ENCODE results near the gene DISP3.

The DISP3 gene

GRCh38 chr1:11558871-11559590 is 80.1 kb downstream of the DISP3 start:
- no peak overlapping the region for H3K4me3 ChIP-seq (ENCODE audit: insufficient read length, low read depth)
- H3K4me1 ChIP-seq (ENCODE audit: insufficient read depth, insufficient read length), result peaks cover 5% of the 10 kb centered on the region
- H3K36me3 ChIP-seq (ENCODE audit: insufficient read depth, insufficient read length, low read length), result no peaks in the 10 kb centered on the region
- H3K9ac ChIP-seq (ENCODE audit: insufficient read length, low read depth), result no peak overlapping the region
- no peak for DNase-seq (ENCODE audit: low read depth, low spot score)
- H3K27me3 ChIP-seq (ENCODE audit: insufficient read depth, insufficient read length), result no peaks in the 10 kb centered on the region
- TF ChIP-seq ZNF274 (IDR thresholded peaks at IDR 0.05; ENCODE audit: low read depth, low read length) (no peak), YY1 (IDR thresholded peaks at IDR 0.05; ENCODE audit: insufficient read depth, insufficient read length) (no peak), SUZ12 (IDR thresholded peaks at IDR 0.05; ENCODE audit: extremely low read depth, insufficient read depth, insufficient read length) (no peak)
- no peaks in the 10 kb centered on the region for H3K9me3 ChIP-seq (ENCODE audit: insufficient read depth, low read length)

DNA sequence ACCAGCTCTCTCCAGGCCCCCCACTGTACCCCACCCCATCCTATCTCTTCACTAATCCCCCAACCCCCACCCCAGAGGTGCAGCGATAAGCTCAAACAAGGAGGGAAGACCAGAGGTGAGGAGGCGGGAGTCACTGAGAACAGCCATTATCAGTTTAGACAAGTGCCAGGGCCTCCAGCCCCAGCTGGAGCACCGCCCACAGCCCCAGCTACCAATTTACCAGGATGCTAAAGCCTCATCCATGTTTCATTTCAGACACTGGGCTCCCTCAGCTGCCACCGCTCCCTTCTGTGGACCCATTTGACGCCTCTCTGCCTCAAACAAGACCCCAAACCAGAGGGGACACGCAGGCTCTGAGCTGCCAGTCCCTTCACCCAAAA is 80.6 kb downstream of the DISP3 start:
- H3K9me3 ChIP-seq (ENCODE audit: insufficient read depth, low read length), result no peaks in the 10 kb centered on the region
- peaks cover 8% of the 10 kb centered on the region for H3K4me1 ChIP-seq (ENCODE audit: insufficient read depth, insufficient read length)
- no peak for DNase-seq (ENCODE audit: low read depth, low spot score)
- H3K9ac ChIP-seq (ENCODE audit: insufficient read length, low read depth), result no peak overlapping the region
- TF ChIP-seq SUZ12 (IDR thresholded peaks at IDR 0.05; ENCODE audit: extremely low read depth, insufficient read depth, insufficient read length), result no peak
- TF ChIP-seq ZNF274 (IDR thresholded peaks at IDR 0.05; ENCODE audit: low read depth, low read length), result no peak
- no peak for TF ChIP-seq YY1 (IDR thresholded peaks at IDR 0.05; ENCODE audit: insufficient read depth, insufficient read length)
- H3K4me3 ChIP-seq (ENCODE audit: insufficient read length, low read depth), result no peak overlapping the region
- H3K27me3 ChIP-seq (ENCODE audit: insufficient read depth, insufficient read length), result no peaks in the 10 kb centered on the region
- H3K36me3 ChIP-seq (ENCODE audit: insufficient read depth, insufficient read length, low read length), result no peaks in the 10 kb centered on the region

DNA sequence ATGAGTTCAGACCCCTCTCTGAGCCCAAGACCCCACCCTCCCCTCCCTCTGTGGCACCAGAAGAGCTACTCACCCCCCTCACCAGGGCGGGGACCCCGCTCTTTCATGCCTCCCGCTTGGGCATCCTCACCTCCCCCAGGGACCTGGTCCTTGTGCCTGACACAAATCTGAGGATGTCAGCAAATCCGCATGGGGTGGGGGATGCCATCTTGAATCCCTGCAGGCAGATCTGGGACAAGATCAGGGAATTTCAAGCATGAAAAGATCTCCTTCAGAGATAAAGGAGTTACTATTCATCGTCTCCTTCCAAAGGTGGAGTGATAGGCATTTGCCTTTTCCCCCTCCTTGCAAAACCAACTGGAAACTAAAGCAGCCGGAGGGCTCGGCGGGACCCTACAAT is 81.1 kb downstream of the DISP3 start:
- H3K4me3 ChIP-seq (ENCODE audit: insufficient read length, low read depth), result no peak overlapping the region
- no peaks in the 10 kb centered on the region for H3K36me3 ChIP-seq (ENCODE audit: insufficient read depth, insufficient read length, low read length)
- H3K9ac ChIP-seq (ENCODE audit: insufficient read length, low read depth), result no peak overlapping the region
- no peaks in the 10 kb centered on the region for H3K9me3 ChIP-seq (ENCODE audit: insufficient read depth, low read length)
- TF ChIP-seq SUZ12 (IDR thresholded peaks at IDR 0.05; ENCODE audit: extremely low read depth, insufficient read depth, insufficient read length) (no peak), YY1 (IDR thresholded peaks at IDR 0.05; ENCODE audit: insufficient read depth, insufficient read length) (no peak), ZNF274 (IDR thresholded peaks at IDR 0.05; ENCODE audit: low read depth, low read length) (no peak)
- no peaks in the 10 kb centered on the region for H3K27me3 ChIP-seq (ENCODE audit: insufficient read depth, insufficient read length)
- DNase-seq (ENCODE audit: low read depth, low spot score), result no peak
- H3K4me1 ChIP-seq (ENCODE audit: insufficient read depth, insufficient read length), result peaks cover 11% of the 10 kb centered on the region

DNA sequence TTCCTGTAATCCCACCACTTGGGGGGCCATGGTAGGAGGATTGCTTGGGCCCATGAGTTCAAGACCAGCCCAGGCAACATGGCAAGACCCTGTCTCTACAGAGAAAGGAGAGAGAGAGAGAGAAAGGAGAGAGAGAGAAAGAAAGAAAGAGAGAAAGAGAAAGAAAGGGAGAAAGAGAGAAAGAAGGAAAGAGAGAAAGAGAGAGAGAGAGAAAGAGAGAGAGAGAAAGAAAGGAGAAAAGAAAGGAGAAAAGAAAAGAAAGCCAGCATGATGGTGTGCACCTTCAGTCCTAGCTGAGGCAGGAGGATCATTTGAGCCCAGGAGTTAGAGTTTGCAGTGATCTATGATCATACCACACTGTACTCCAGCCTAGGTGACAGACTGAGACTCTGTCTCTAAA is 82.8 kb downstream of the DISP3 start:
- TF ChIP-seq ZNF274 (IDR thresholded peaks at IDR 0.05; ENCODE audit: low read depth, low read length) (no peak), YY1 (IDR thresholded peaks at IDR 0.05; ENCODE audit: insufficient read depth, insufficient read length) (no peak), SUZ12 (IDR thresholded peaks at IDR 0.05; ENCODE audit: extremely low read depth, insufficient read depth, insufficient read length) (no peak)
- Histone ChIP-seq H3K9me3 (ENCODE audit: insufficient read depth, low read length) (no peaks in the 10 kb centered on the region), H3K9ac (ENCODE audit: insufficient read length, low read depth) (no peak overlapping the region), H3K27me3 (ENCODE audit: insufficient read depth, insufficient read length) (no peaks in the 10 kb centered on the region), H3K4me1 (ENCODE audit: insufficient read depth, insufficient read length) (peaks cover 21% of the 10 kb centered on the region), H3K4me3 (ENCODE audit: insufficient read length, low read depth) (no peak overlapping the region), H3K36me3 (ENCODE audit: insufficient read depth, insufficient read length, low read length) (no peaks in the 10 kb centered on the region)
- DNase-seq (ENCODE audit: low read depth, low spot score), result no peak

- peaks cover 23% of the 10 kb centered on the region for H3K4me1 ChIP-seq (ENCODE audit: insufficient read depth, insufficient read length)
- no peak for TF ChIP-seq YY1 (IDR thresholded peaks at IDR 0.05; ENCODE audit: insufficient read depth, insufficient read length)
- TF ChIP-seq SUZ12 (IDR thresholded peaks at IDR 0.05; ENCODE audit: extremely low read depth, insufficient read depth, insufficient read length), result no peak
- TF ChIP-seq ZNF274 (IDR thresholded peaks at IDR 0.05; ENCODE audit: low read depth, low read length), result no peak
- no peaks in the 10 kb centered on the region for H3K27me3 ChIP-seq (ENCODE audit: insufficient read depth, insufficient read length)
- H3K36me3 ChIP-seq (ENCODE audit: insufficient read depth, insufficient read length, low read length), result no peaks in the 10 kb centered on the region
- H3K9ac ChIP-seq (ENCODE audit: insufficient read length, low read depth), result no peak overlapping the region
- H3K4me3 ChIP-seq (ENCODE audit: insufficient read length, low read depth), result no peak overlapping the region
- DNase-seq (ENCODE audit: low read depth, low spot score), result no peak
- H3K9me3 ChIP-seq (ENCODE audit: insufficient read depth, low read length), result no peaks in the 10 kb centered on the region
Measured at GRCh38 chr1:11562664-11563063, 83.7 kb downstream of the DISP3 start.

DNA sequence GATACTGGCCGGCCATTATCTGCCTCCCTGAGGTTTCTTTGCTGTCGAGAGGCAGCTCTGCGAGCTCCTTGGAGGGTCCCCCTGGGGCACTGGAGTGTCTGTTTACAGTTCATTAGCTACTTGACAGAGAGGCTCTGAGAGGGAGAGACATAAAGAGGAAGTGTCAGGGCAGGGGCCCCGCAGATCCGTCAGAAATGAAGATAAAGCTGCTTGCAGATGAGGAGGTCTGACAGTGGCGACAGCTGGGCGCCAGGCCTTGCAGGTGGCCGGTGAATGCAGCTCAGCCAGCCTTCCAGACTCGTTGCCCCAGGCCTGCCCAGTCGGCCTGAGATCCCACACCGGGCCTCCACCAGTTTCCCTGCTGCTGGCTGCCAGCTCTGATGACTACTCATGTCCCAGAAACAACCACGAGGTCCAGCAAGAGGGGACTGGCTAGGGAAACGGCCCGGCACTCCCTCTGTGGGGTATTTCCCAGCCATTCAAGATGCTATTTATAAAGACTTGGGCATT is 84.7 kb downstream of the DISP3 start:
- no peaks in the 10 kb centered on the region for H3K36me3 ChIP-seq (ENCODE audit: insufficient read depth, insufficient read length, low read length)
- H3K4me3 ChIP-seq (ENCODE audit: insufficient read length, low read depth), result no peak overlapping the region
- H3K9me3 ChIP-seq (ENCODE audit: insufficient read depth, low read length), result no peaks in the 10 kb centered on the region
- no peak for TF ChIP-seq YY1 (IDR thresholded peaks at IDR 0.05; ENCODE audit: insufficient read depth, insufficient read length)
- TF ChIP-seq ZNF274 (IDR thresholded peaks at IDR 0.05; ENCODE audit: low read depth, low read length), result no peak
- TF ChIP-seq SUZ12 (IDR thresholded peaks at IDR 0.05; ENCODE audit: extremely low read depth, insufficient read depth, insufficient read length), result no peak
- H3K27me3 ChIP-seq (ENCODE audit: insufficient read depth, insufficient read length), result no peaks in the 10 kb centered on the region
- DNase-seq (ENCODE audit: low read depth, low spot score), result no peak
- H3K9ac ChIP-seq (ENCODE audit: insufficient read length, low read depth), result no peak overlapping the region
- H3K4me1 ChIP-seq (ENCODE audit: insufficient read depth, insufficient read length), result peaks cover 23% of the 10 kb centered on the region

- Histone ChIP-seq H3K4me3 (ENCODE audit: insufficient read length, low read depth) (no peak overlapping the region), H3K4me1 (ENCODE audit: insufficient read depth, insufficient read length) (peaks cover 23% of the 10 kb centered on the region), H3K9me3 (ENCODE audit: insufficient read depth, low read length) (no peaks in the 10 kb centered on the region), H3K9ac (ENCODE audit: insufficient read length, low read depth) (no peak overlapping the region), H3K36me3 (ENCODE audit: insufficient read depth, insufficient read length, low read length) (no peaks in the 10 kb centered on the region), H3K27me3 (ENCODE audit: insufficient read depth, insufficient read length) (no peaks in the 10 kb centered on the region)
- TF ChIP-seq SUZ12 (IDR thresholded peaks at IDR 0.05; ENCODE audit: extremely low read depth, insufficient read depth, insufficient read length) (no peak), ZNF274 (IDR thresholded peaks at IDR 0.05; ENCODE audit: low read depth, low read length) (no peak), YY1 (IDR thresholded peaks at IDR 0.05; ENCODE audit: insufficient read depth, insufficient read length) (no peak)
- DNase-seq (ENCODE audit: low read depth, low spot score), result no peak
Measured at GRCh38 chr1:11564237-11564636, 85.3 kb downstream of the DISP3 start.

Data from NT2/D1 (cell line).